GM19239 (cell line): ENCODE data around the gene ARFGAP3.
A peak's percentile ranks its signal among the peaks of the same experiment; 100 is the strongest.

Source experiments
- DNase-seq: peaks from one replicate; pipeline ENCODE4 v3.0.0; 2011; ENCODE audit warnings: low spot score; ENCODE audit not compliant: insufficient read length
- FAIRE-seq: peaks from 2 replicates; lab custom pipeline; 2011; peaks lifted over from hg19 to GRCh38; lab: Jason Lieb, UNC

Gene ARFGAP3

GRCh38 chr22:42866100-42866499 is 9.0 kb upstream of the ARFGAP3 start:
- FAIRE-seq (no peak), DNase-seq (no peak)

DNA sequence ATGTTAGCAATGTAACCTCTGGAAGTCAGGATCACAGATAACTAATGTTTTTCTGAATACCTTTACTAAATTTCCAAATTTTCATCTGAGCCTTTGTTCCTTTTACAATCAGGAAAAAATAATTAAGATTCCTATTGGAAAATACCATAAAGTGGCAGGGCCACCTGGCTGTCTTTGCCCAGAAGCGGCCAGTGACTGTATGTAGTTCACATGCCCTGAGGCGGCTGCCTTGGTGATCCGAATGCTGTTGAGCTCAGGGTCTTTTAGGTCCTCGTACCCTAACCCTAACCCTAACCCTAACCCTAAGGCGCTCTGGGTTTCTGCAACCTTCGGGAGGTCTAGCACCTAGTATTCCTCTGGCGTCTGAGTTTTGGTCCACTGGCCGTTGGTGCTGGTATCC is 8.5 kb upstream of the ARFGAP3 start:
- FAIRE-seq: no peak
- DNase-seq: no peak

DNA sequence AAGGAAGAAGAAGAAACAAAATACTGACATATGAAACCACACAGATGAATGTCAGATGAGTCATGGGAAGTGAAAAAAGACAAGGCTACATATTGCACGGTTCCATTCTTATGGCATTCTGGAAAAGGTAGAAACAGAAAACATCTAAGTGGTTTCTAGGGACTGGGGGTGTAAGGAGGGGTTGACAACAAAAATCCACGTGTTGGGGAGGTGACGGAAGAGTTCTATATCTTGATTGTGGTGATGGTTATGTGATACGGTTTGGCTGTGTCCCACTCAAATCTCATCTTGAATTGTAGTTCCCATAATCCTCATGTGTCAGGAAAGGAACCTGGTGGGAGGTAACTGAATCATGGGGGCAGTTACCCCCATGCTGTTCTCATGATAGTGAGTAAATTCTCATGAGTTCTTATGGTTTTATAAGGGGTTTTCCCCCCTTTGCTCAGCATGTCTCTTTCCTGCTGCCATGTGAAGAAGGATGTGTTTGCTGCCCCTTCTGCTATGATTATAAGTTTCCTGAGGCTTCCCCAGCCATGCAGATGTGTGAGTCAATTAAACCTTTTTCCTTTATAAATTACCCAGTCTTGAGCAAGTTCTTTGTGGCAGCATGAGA is 6.4 kb upstream of the ARFGAP3 start:
- DNase-seq: no peak

DNA sequence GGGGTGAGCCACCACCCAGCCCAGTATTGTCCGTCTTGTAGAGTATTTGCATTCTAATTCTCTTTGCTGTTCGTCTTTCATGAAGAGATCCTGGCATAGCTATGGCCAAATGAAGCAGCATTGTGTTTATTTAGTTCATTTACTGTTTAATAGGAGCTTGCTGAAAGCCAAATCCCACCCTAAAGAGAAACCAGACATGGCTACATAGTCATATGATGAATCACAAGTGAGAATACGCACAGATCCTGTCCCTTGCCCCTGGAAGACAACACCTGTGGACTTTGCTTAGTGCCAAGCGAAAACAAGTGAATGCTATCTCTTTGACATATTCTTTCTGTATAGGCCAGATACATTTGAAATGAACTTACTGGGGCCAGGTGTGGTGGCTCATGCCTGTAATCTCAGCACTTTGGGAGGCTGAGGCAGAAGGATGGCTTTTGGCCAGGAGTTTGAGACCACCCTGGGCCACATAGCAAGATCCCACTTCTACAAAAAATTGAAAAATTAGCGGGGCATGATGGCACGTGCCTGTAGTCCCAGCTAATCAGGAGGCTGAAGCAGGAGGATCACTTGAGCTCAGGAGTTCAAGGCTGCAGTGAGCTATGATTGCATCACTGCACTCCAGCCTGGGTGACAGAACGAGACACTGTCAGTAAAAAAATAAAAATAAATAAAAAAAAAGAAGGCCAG is 5.1 kb upstream of the ARFGAP3 start:
- DNase-seq (no peak), FAIRE-seq (no peak)

More for the DNA sequence above, 6.4 kb upstream of the ARFGAP3 start:
- peak; percentile 90 for FAIRE-seq

- no peak for DNase-seq
Measured at GRCh38 chr22:42860968-42861367, 3.9 kb upstream of the ARFGAP3 start.

GRCh38 chr22:42857845-42858481 is 890 bp upstream of the ARFGAP3 start:
- FAIRE-seq (no peak), DNase-seq (no peak)

More at GRCh38 chr22:42860968-42861367, 3.9 kb upstream of the ARFGAP3 start:
- no peak for FAIRE-seq

DNA sequence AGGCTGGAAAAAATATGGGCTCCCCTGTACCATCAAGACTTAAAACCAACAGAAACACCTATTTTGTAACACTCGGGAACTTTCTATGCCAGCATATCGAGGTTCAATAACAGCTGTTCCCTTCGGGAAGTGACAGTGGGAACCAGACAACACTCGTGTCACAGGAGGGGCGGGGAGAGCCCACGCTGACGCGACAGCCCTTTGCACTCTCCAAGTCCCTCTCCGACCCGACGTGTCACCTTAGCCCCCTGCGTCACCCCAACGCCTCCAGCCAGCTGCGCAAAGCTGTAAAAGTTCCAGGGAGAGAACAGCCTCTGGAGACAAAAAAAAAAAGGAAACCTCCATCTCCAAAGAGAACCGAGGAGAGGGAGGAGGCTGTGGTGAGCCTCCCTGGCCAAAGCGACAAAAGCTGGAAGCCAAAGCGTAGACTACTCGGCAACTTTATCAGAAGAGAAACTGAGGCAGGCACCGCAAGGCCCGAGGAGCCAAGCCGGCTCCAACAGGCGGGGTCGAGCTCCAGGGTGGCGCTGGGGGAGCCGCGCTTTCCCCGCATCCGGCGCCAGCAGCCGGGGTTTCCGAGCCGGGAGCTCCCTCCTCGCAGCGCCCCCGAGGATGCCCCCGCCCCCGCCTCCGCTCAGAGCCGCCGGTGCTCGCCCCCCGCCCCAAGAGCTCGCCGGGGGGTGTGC is 751 bp downstream of the ARFGAP3 start:
- DNase-seq (no peak), FAIRE-seq (peak; percentile 75)

DNA sequence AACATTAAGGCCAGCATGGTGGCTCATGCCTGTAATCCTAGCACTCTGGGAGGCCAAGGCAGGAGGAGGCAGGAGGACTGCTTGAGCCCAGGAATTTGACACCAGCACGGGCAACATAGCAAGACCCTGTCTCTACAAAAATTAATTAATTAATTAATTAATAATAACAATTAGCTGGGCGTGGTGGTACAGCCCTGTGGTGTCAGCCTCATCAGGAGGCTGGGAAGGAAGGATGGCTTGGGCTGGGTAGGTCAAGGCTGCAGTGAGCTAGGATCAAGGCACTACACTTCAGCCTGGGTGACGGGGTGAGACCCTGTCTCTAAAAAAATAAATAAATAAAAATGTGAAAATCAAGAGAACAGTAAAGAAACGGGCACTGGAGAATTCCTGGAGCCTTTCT is 1.4 kb downstream of the ARFGAP3 start:
- FAIRE-seq (no peak), DNase-seq (no peak)

- DNase-seq (no peak), FAIRE-seq (no peak)
Measured at GRCh38 chr22:42855211-42855610, 1.9 kb downstream of the ARFGAP3 start.

DNA sequence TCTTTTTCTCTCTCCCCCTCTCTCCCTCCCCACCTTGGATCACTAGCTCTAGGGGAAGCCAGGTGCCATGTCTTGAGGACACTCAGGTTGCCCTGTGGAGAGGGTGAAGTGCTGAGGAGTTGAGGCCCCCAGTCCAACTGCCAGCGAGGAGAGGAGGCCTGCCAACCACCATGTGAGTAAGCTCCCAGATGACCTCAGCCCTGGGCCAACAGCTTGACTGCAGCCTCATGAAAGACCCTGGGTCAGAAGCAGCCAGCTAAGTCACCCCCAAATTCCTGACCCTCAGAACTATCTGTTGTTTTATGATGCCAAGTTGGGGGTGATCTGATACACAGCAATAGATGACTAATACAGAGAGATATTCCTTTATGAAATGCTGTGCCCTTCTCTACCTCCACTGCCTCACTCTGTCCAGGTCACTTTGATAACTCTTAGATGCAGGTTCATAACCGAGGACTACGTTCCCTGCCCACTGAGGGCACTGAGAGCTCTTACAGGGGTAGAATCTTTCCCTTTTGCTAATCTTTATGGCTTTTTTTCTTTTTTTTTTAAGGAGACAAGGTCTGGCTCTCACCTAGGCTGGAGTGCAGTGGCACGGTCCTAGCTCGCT is 8.0 kb downstream of the ARFGAP3 start:
- FAIRE-seq: no peak
- DNase-seq: no peak

GRCh38 chr22:42847110-42847509 is 10.0 kb downstream of the ARFGAP3 start:
- DNase-seq: no peak
- FAIRE-seq: no peak

DNA sequence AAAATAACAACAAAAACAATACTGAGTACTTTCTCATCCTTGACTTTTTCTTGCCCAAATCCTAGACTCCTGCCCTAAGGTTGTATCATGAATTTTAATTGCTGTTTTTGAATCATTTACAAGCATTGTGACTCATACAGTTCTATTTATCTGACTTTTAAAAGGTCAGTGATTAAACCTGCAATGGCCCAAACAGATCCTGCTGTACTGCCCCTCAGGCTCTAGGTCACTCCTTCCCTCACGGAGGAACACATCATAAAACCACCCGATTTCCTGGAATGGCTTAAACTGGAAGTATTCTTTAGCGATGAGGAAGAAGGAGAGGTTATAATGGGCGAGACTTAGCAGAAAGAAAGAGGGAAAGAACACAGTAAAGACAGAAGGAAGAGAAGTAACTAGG is 12.3 kb downstream of the ARFGAP3 start:
- DNase-seq (no peak), FAIRE-seq (no peak)

- no peak for FAIRE-seq
- no peak for DNase-seq
Measured at GRCh38 chr22:42842658-42843370, 14.3 kb downstream of the ARFGAP3 start.

GRCh38 chr22:42841444-42841843 is 15.6 kb downstream of the ARFGAP3 start:
- DNase-seq (no peak), FAIRE-seq (no peak)

- no peak for DNase-seq
- no peak for FAIRE-seq
Measured at GRCh38 chr22:42837556-42837955, 19.5 kb downstream of the ARFGAP3 start.

GRCh38 chr22:42836026-42836425 is 21.0 kb downstream of the ARFGAP3 start:
- DNase-seq (no peak), FAIRE-seq (no peak)

- FAIRE-seq: peak; percentile 86
- no peak for DNase-seq
Measured at GRCh38 chr22:42834177-42834949, 22.7 kb downstream of the ARFGAP3 start.

DNA sequence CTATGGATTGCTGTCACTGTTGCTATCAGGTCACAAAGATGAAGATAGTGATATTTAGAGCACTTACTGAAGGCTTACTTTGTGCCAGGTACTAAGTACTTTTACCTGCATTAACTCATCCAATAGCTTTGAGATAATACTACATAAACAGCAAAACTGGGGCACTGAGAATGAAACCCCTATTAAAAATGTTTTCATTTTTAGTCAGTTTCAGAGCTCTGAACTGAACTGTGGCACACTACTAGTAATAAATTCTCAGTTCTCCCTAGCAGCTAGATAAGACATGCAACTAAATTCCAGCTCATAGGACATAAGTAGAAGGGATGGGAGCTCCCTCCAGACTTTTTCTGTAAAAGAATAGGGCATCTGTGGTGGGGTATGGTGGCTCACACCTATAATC is 24.0 kb downstream of the ARFGAP3 start:
- FAIRE-seq (peak; percentile 84), DNase-seq (no peak)

DNA sequence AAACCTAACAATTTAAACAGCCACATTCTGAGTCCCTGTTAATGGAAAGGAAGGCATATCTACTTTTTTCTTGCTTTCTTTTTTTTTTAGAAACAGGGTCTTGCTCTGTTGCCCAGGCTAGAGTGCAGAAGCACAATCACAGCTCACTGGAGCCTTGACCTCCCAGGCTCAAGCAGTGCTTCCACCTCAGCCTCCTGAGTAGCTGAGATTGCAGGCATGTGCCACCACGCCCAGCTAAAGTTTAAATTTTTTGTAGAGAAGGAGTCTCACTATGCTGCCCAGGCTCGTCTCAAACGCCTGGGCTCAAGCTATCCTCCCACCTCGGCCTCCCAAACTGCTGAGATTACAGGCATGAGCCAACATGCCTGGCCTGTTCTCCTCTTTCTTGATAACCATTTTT is 25.4 kb downstream of the ARFGAP3 start:
- FAIRE-seq: no peak
- DNase-seq: no peak
